Measurements from ENCODE around the gene TST. TPM values are rescaled to one million over a fixed set of nuclear protein-coding genes. Genes with fewer than 3 reads are reported as not detected.
A peak's percentile ranks its signal among the peaks of the same experiment; 100 is the strongest.

The TST gene
- total RNA-seq, 4 donors from 2014 or later, result 60.8 to 163 (median 82.9) TPM

GRCh38 chr22:36977401-36977861, 41.8 kb downstream of the TST start:
- Histone ChIP-seq H3K4me1 (peaks cover 5 to 23% (median 5%) of the 10 kb centered on the region in 3 donors), H3K9me3 (no peaks in the 10 kb centered on the region), H3K27ac (peak overlapping the region in 3 of 4 donors; percentile 49 to 65 (median 50)), H3K4me3 (peak overlapping the region; percentile 25 to 58 (median 44)), H3K27me3 (peaks cover 0 to 16% (median 0%) of the 10 kb centered on the region in 4 donors), H3K36me3 (no peaks in the 10 kb centered on the region)
- WGBS, 2 donors, result 22 to 38% methylated on average over 6 to 11 of the region's 13 CpGs
- peak in 4 of 6 experiments; percentile 7 to 49 (median 34) for TF ChIP-seq CTCF (IDR thresholded peaks at IDR 0.05)
- no peak for TF ChIP-seq POLR2A (IDR thresholded peaks at IDR 0.05)
- intact Hi-C loops (cut with DNase I), result loop anchor here (5.0 to 10.0 kb wide), 2 partner anchors 115 to 193 kb away; partner anchors contain the start of gene NCF4
- DNase-seq, result no peak

GRCh38 chr22:36976606-36977005, 42.6 kb downstream of the TST start:
- TF ChIP-seq CTCF (IDR thresholded peaks at IDR 0.05) (no peak), POLR2A (IDR thresholded peaks at IDR 0.05) (no peak)
- no peak overlapping the region for H3K27ac ChIP-seq
- H3K4me1 ChIP-seq, result peaks cover 5 to 26% (median 5%) of the 10 kb centered on the region in 3 donors
- H3K27me3 ChIP-seq, result peaks cover 0 to 9% (median 0%) of the 10 kb centered on the region in 4 donors
- no peak overlapping the region for H3K4me3 ChIP-seq
- 80 to 82% methylated on average over 3 to 4 of the region's 4 CpGs for WGBS, 2 donors
- no peak for DNase-seq
- intact Hi-C loops (cut with DNase I), result loop anchor here (5.0 to 10.0 kb wide), 2 partner anchors 114 to 192 kb away; partner anchors contain the start of gene NCF4
- no peaks in the 10 kb centered on the region for H3K36me3 ChIP-seq
- no peaks in the 10 kb centered on the region for H3K9me3 ChIP-seq

GRCh38 chr22:36971341-36972125, 47.7 kb downstream of the TST start:
- no peaks in the 10 kb centered on the region for H3K9me3 ChIP-seq
- no peak overlapping the region for H3K4me3 ChIP-seq
- no peak for TF ChIP-seq CTCF (IDR thresholded peaks at IDR 0.05)
- TF ChIP-seq POLR2A (IDR thresholded peaks at IDR 0.05), result no peak
- H3K4me1 ChIP-seq, result peaks cover 0 to 12% (median 3%) of the 10 kb centered on the region in 3 donors
- no peaks in the 10 kb centered on the region for H3K27me3 ChIP-seq
- no peaks in the 10 kb centered on the region for H3K36me3 ChIP-seq
- 56 to 58% methylated on average over 19 of the region's 19 CpGs for WGBS, 2 donors
- H3K27ac ChIP-seq, result no peak overlapping the region
- intact Hi-C loops (cut with DNase I), result loop anchor here (5.0 to 10.0 kb wide), 2 partner anchors 99 to 187 kb away; no protein-coding TSS in a partner anchor
- no peak for DNase-seq

GRCh38 chr22:36968249-36968964, 50.8 kb downstream of the TST start:
- no peaks in the 10 kb centered on the region for H3K36me3 ChIP-seq
- H3K4me3 ChIP-seq, result no peak overlapping the region
- H3K9me3 ChIP-seq, result no peaks in the 10 kb centered on the region
- no peak for DNase-seq
- H3K27ac ChIP-seq, result no peak overlapping the region
- H3K27me3 ChIP-seq, result no peaks in the 10 kb centered on the region
- 87 to 88% methylated on average over 5 of the region's 5 CpGs for WGBS, 2 donors
- TF ChIP-seq POLR2A (IDR thresholded peaks at IDR 0.05) (no peak), CTCF (IDR thresholded peaks at IDR 0.05) (no peak)
- intact Hi-C loops (cut with DNase I), result no loop called here
- peaks cover 0 to 12% (median 3%) of the 10 kb centered on the region in 3 donors for H3K4me1 ChIP-seq

Data from esophagus squamous epithelium (tissue), 5 donors.